Endothelial cell of umbilical vein (primary cell): ENCODE measurements around the gene KCNK10. TPM values are rescaled to one million over a fixed set of nuclear protein-coding genes. Genes with fewer than 3 reads are reported as not detected.

Source experiments
- BruUV-seq: library from RNA; stranded (reverse); fragments of 400-500 nt; replicated peaks from 2 replicates; lab custom pipeline; 2021; lab: Mats Ljungman, UMichigan
- CTCF ChIA-PET: fragments of 300-600, 350-600 bp; sonication (Branson Sonifier 250); formaldehyde crosslinking; loops from one replicate; lab custom pipeline; 2021; ENCODE audit warnings: antibody characterized with exemption, inconsistent platforms; lab: Charles Lee
- POLR2A ChIA-PET: fragments of 300-600, 350-600 bp; sonication (Branson Sonifier 250); formaldehyde crosslinking; loops from one replicate; lab custom pipeline; 2021; ENCODE audit warnings: antibody characterized with exemption, inconsistent platforms; lab: Charles Lee
- DNase-seq: peaks from one replicate; pipeline ENCODE4 v3.0.0-alpha.2; 2011; ENCODE audit warnings: low read depth, low spot score
- FAIRE-seq: peaks from 2 replicates; lab custom pipeline; 2011; peaks lifted over from hg19 to GRCh38; lab: Jason Lieb, UNC
- H2AFZ ChIP-seq: 2 replicates; pipeline ENCODE4 v1.6.0; 2012; ENCODE audit warnings: low read depth, low read length, control low read depth, inconsistent platforms
- H3K27ac ChIP-seq: 2 replicates; pipeline ENCODE4 v1.5.1; 2011; ENCODE audit warnings: low read depth, mild to moderate bottlenecking, control low read depth, low read length, moderate library complexity; ENCODE audit not compliant: insufficient read depth
- H3K27me3 ChIP-seq, 2 experiments: 2 replicates each; pipeline versions ENCODE4 v1.6.0 to v1.6.1; 2011; ENCODE audit warnings: low read length in 2 of 2, mixed read lengths in 1 of 2; ENCODE audit not compliant: control insufficient read depth in 2 of 2, insufficient read depth in 2 of 2
- H3K36me3 ChIP-seq, 2 experiments: 2 replicates in 1 of 2; 3 replicates in 1 of 2; pipeline ENCODE4 v1.5.1; 2011; ENCODE audit warnings: low read length in 2 of 2, mild to moderate bottlenecking in 1 of 2, moderate library complexity in 1 of 2; ENCODE audit not compliant: control insufficient read depth in 2 of 2, insufficient read depth in 2 of 2; ENCODE audit errors: extremely low read depth in 1 of 2
- H3K4me1 ChIP-seq: 3 replicates; pipeline ENCODE4 v1.5.1; 2011; ENCODE audit warnings: mild to moderate bottlenecking, low read length; ENCODE audit not compliant: control insufficient read depth, insufficient read depth; ENCODE audit errors: extremely low read depth
- H3K4me2 ChIP-seq: 2 replicates; pipeline ENCODE4 v1.6.1; 2011; ENCODE audit warnings: low read length, control low read depth, mixed read lengths; ENCODE audit not compliant: insufficient read depth
- H3K4me3 ChIP-seq, 3 experiments: fragments of 200-600 bp in 1 of 3; sonication (generic), shearing (Covaris generic) in 1 of 3; replicated peaks in 1 of 3; 2 replicates each; pipeline ENCODE4 v1.5.1; 2011 to 2016; ENCODE audit warnings: control low read depth in 3 of 3, low read length in 3 of 3, mild to moderate bottlenecking in 2 of 3, inconsistent platforms in 1 of 3, low read depth in 1 of 3, moderate library complexity in 1 of 3; ENCODE audit not compliant: insufficient read depth in 1 of 3
- H3K79me2 ChIP-seq: 2 replicates; pipeline ENCODE4 v1.6.0; 2012; ENCODE audit warnings: low read length, inconsistent platforms; ENCODE audit not compliant: control insufficient read depth, insufficient read depth
- H3K9ac ChIP-seq: replicated peaks from 2 replicates; pipeline ENCODE3; 2011; ENCODE audit warnings: low read length, control low read depth; ENCODE audit not compliant: insufficient read depth; ENCODE audit errors: extremely low read depth
- H3K9me1 ChIP-seq: replicated peaks from 3 replicates; pipeline ENCODE4 v1.6.0; 2011; ENCODE audit warnings: mild to moderate bottlenecking, low read length; ENCODE audit not compliant: control insufficient read depth, insufficient read depth; ENCODE audit errors: extremely low read depth
- H3K9me3 ChIP-seq: replicated peaks from 2 replicates; pipeline ENCODE4 v1.5.1; 2012; ENCODE audit warnings: low read length, inconsistent platforms; ENCODE audit not compliant: control insufficient read depth, insufficient read depth
- H4K20me1 ChIP-seq: replicated peaks from 2 replicates; pipeline ENCODE3; 2011; ENCODE audit warnings: mild to moderate bottlenecking, low read length; ENCODE audit not compliant: control insufficient read depth, insufficient read depth; ENCODE audit errors: extremely low read depth
- EZH2 ChIP-seq: IDR thresholded peaks from 2 replicates; pipeline ENCODE4 v1.6.1; 2012; ENCODE audit warnings: borderline replicate concordance, low read depth, mild to moderate bottlenecking, moderate library complexity, low read length, inconsistent platforms; ENCODE audit not compliant: severe bottlenecking
- FOS ChIP-seq: IDR thresholded peaks from 2 replicates; pipeline ENCODE4 v1.6.1; 2011; ENCODE audit warnings: mild to moderate bottlenecking, low read length, moderate library complexity, borderline replicate concordance; ENCODE audit not compliant: insufficient read depth
- GATA2 ChIP-seq: IDR thresholded peaks from 2 replicates; pipeline ENCODE4 v1.7.0; 2011; ENCODE audit warnings: low read depth, mild to moderate bottlenecking, moderate library complexity, mixed read lengths, low read length; ENCODE audit not compliant: insufficient read length, insufficient read depth
- JUN ChIP-seq: IDR thresholded peaks from 2 replicates; pipeline ENCODE4 v1.6.1; 2011; ENCODE audit warnings: borderline replicate concordance, low read depth; ENCODE audit not compliant: insufficient read length, insufficient read depth
- MAX ChIP-seq: IDR thresholded peaks from 2 replicates; pipeline ENCODE4 v1.6.1; 2011; ENCODE audit not compliant: insufficient read depth, insufficient read length
- MYC ChIP-seq: IDR thresholded peaks from one replicate; pipeline ENCODE4 v1.6.1; 2011; ENCODE audit warnings: mild to moderate bottlenecking, low read depth, low read length
- POLR2A ChIP-seq: IDR thresholded peaks from 2 replicates; pipeline ENCODE4 v1.6.1; 2012; ENCODE audit warnings: low read depth, mild to moderate bottlenecking, control low read depth, low read length
- POLR2AphosphoS5 ChIP-seq: IDR thresholded peaks from 2 replicates; pipeline ENCODE4 v1.6.1; 2012; ENCODE audit warnings: low read depth, mild to moderate bottlenecking, control low read depth, low read length, moderate library complexity; ENCODE audit not compliant: insufficient read depth
- dilution Hi-C: fragments of 300-500 bp; cut with MboI; formaldehyde crosslinking; loops from one replicate; pipeline ENCODE4 v1.15.0; 2019; ENCODE audit warnings: low sequenced_read_pairs; ENCODE audit not compliant: extremely low pct_ligation_motif_present
- intact Hi-C: fragments of 100-400 bp; cut with micrococcal nuclease; formaldehyde crosslinking; loops from one replicate; pipeline ENCODE4 v1.10.0; 2022
- polyA plus RNA-seq, 4 experiments: library from polyadenylated mRNA; depleted of rRNA in 3 of 4; stranded (reverse) in 3 of 4; unstranded in 1 of 4; fragments of >200 nt; gene quantifications; 2 replicates each; pipeline versions ENCODE4 v1.2.1 to v1.2.3, GENCODE V29; 2011 to 2012; ENCODE audit warnings: missing spikeins in 1 of 4
- total RNA-seq: library from RNA; stranded (reverse); gene quantifications from 2 replicates; pipeline ENCODE4 v1.2.3, GENCODE V29; 2021
- TF ChIP-seq, protein P1 (sequence below), 2 donors: IDR thresholded peaks; 1 replicate in 1 of 2; 2 replicates in 1 of 2; pipeline ENCODE4 v1.5.1; 2011; ENCODE audit warnings: low read length in 2 of 2, mild to moderate bottlenecking in 2 of 2, moderate library complexity in 2 of 2, control low read depth in 1 of 2, inconsistent platforms in 1 of 2, low read depth in 1 of 2; ENCODE audit not compliant: insufficient read depth in 1 of 2; ENCODE audit errors: extremely low read depth in 1 of 2

The KCNK10 gene
- total and polyA plus RNA-seq, 2 donors (not counting 3 experiments of a cell fraction or from before 2014, with no cell fraction given) = not detected

DNA sequence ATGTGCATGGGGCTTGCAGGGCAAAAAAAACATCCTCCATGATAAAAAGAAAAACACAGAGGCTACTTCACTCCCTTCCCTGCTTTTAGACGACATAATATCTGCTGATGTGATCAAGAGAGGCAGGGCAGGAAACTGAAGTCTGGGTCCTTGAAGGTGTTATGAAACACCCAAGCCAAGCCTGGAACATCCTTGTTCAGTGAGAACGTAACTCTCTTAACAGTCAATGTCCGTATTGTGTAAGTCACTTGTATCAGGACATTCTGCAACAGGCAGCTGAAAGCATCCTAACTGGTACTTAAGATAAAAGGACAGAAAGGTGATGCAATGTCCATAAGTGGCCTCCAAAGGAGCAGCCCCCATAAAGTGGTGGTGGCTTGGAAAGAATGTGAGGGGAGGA, 20.0 kb downstream of the KCNK10 start:
- ChIA-PET POLR2A (no interaction called here), CTCF (no interaction called here)
- Histone ChIP-seq H3K9me1 (no peaks in the 10 kb centered on the region), H3K79me2 (no peaks in the 10 kb centered on the region), H3K4me3 (no peak overlapping the region), H3K36me3 (no peaks in the 10 kb centered on the region), H3K9ac (no peak overlapping the region), H3K4me1 (no peaks in the 10 kb centered on the region), H3K27me3 (no peaks in the 10 kb centered on the region), H3K27ac (no peak overlapping the region), H4K20me1 (no peaks in the 10 kb centered on the region), H3K9me3 (no peaks in the 10 kb centered on the region), H3K4me2 (no peak overlapping the region), H2AFZ (no peak overlapping the region)
- TF ChIP-seq GATA2 (no peak), POLR2AphosphoS5 (no peak), MYC (no peak), POLR2A (no peak), JUN (no peak), FOS (no peak), EZH2 (no peak), MAX (no peak)
- TF ChIP-seq, protein P1, sequence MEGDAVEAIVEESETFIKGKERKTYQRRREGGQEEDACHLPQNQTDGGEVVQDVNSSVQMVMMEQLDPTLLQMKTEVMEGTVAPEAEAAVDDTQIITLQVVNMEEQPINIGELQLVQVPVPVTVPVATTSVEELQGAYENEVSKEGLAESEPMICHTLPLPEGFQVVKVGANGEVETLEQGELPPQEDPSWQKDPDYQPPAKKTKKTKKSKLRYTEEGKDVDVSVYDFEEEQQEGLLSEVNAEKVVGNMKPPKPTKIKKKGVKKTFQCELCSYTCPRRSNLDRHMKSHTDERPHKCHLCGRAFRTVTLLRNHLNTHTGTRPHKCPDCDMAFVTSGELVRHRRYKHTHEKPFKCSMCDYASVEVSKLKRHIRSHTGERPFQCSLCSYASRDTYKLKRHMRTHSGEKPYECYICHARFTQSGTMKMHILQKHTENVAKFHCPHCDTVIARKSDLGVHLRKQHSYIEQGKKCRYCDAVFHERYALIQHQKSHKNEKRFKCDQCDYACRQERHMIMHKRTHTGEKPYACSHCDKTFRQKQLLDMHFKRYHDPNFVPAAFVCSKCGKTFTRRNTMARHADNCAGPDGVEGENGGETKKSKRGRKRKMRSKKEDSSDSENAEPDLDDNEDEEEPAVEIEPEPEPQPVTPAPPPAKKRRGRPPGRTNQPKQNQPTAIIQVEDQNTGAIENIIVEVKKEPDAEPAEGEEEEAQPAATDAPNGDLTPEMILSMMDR (IDR thresholded peaks at IDR 0.05; ENCODE audit: extremely low read depth in 1 of 2, insufficient read depth in 1 of 2, low read depth in 1 of 2, low read length in 2 of 2) = no peak
- intact Hi-C loops (no loop called here), dilution Hi-C loops (no loop called here)
- DNase-seq (no peak), FAIRE-seq (no peak)
- BruUV-seq = no TSS peak
